ENCODE measurements around the gene PAX3.

DNA sequence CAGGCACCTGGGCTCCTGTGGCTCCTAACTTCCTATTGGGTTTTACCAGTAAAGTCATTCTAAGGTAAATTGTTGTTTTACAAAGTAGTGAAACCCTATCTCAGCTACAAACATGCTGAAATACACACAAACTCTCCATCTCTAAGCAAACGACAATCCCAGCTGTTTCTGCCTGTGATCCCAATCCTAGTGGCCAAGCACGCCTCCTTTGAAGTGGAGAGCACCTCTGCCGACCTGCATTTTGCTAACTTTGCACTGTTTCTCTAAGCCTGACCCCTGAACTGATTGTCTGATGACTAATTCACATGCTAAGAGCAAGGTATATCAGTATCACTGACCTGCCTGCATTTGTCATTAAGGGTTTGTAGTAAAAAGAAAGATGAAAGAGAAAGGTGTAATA lies 124.3 kb downstream of the PAX3 start:
- TF ChIP-seq, protein P1, sequence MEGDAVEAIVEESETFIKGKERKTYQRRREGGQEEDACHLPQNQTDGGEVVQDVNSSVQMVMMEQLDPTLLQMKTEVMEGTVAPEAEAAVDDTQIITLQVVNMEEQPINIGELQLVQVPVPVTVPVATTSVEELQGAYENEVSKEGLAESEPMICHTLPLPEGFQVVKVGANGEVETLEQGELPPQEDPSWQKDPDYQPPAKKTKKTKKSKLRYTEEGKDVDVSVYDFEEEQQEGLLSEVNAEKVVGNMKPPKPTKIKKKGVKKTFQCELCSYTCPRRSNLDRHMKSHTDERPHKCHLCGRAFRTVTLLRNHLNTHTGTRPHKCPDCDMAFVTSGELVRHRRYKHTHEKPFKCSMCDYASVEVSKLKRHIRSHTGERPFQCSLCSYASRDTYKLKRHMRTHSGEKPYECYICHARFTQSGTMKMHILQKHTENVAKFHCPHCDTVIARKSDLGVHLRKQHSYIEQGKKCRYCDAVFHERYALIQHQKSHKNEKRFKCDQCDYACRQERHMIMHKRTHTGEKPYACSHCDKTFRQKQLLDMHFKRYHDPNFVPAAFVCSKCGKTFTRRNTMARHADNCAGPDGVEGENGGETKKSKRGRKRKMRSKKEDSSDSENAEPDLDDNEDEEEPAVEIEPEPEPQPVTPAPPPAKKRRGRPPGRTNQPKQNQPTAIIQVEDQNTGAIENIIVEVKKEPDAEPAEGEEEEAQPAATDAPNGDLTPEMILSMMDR (IDR thresholded peaks at IDR 0.05): no peak
- TF ChIP-seq POLR2A (IDR thresholded peaks at IDR 0.05): no peak

All from prostate gland (tissue), 2 donors.